T-helper 1 cell treated with Interleukin-12 subunit alpha and Interleukin-12 subunit beta and Interleukin-4 antibody, amounts not matched to agents 30 μg/mL and 1 μg/mL, for 36 hours (primary cell): ENCODE measurements around the gene FST.
A peak's percentile ranks its signal among the peaks of the same experiment; 100 is the strongest.

ENCODE experiments used
- H3K27ac Mint-ChIP-seq: one replicate; pipeline ENCODE4 v1.8.0; 2021; ENCODE audit warnings: mild to moderate bottlenecking, mixed read lengths
- H3K27me3 Mint-ChIP-seq: one replicate; pipeline ENCODE4 v1.8.0; 2021; ENCODE audit warnings: low read depth, mixed read lengths
- H3K36me3 Mint-ChIP-seq: one replicate; pipeline ENCODE4 v1.8.0; 2021; ENCODE audit warnings: low read depth, mixed read lengths
- H3K4me1 Mint-ChIP-seq: one replicate; pipeline ENCODE4 v1.8.0; 2021; ENCODE audit warnings: low read depth, mixed read lengths
- H3K4me3 Mint-ChIP-seq: one replicate; pipeline ENCODE4 v1.8.0; 2021; ENCODE audit warnings: mild to moderate bottlenecking, moderate library complexity, mixed read lengths
- H3K9me3 Mint-ChIP-seq: one replicate; pipeline ENCODE4 v1.8.0; 2021; ENCODE audit warnings: mixed read lengths

FST gene, protein sequence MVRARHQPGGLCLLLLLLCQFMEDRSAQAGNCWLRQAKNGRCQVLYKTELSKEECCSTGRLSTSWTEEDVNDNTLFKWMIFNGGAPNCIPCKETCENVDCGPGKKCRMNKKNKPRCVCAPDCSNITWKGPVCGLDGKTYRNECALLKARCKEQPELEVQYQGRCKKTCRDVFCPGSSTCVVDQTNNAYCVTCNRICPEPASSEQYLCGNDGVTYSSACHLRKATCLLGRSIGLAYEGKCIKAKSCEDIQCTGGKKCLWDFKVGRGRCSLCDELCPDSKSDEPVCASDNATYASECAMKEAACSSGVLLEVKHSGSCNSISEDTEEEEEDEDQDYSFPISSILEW

DNA sequence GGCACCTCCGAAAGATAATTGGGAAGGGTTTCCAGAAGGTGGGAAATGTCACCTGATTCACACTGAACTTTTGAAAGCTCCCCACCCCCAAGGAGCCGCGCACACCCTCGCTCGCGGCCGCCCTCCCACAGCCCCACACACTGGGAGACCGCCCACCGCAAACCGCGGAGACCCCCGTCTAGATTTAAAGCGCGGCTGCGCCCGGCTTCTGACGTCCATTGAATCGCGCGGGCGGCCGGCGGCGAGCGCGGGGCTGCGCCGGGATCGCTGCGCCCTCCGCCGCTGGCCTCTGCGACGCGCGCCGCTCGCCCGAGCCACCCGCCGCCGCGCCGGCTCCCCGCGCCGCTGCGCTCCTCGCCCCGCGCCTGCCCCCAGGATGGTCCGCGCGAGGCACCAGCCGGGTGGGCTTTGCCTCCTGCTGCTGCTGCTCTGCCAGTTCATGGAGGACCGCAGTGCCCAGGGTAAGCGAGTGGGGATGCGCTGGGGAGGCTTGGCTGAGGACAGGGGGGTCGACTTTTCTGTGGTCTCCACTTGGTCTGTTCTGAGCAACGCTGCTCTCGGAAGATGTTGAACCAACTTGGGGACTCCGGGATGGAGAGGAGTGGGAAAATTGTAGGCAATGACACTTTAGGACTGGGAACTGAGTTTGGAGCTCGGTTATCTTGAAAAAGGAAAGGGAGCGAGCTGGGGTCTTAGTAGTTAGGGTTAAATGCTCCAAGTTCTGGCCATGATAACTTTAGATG lies at the start of gene FST:
TSS of gene FST (plus strand) at position 214 of the 743 bp plus-strand sequence. CDS start at position 377, 163 bp downstream.
- Mint-ChIP-seq H3K36me3 (no peaks in the 10 kb centered on the region), H3K4me1 (peaks cover 32% of the 10 kb centered on the region), H3K27me3 (peaks cover 77% of the 10 kb centered on the region), H3K27ac (peak within 1 kb of the TSS; percentile 11), H3K9me3 (no peaks in the 10 kb centered on the region), H3K4me3 (peak within 1 kb of the TSS; percentile 91)

DNA sequence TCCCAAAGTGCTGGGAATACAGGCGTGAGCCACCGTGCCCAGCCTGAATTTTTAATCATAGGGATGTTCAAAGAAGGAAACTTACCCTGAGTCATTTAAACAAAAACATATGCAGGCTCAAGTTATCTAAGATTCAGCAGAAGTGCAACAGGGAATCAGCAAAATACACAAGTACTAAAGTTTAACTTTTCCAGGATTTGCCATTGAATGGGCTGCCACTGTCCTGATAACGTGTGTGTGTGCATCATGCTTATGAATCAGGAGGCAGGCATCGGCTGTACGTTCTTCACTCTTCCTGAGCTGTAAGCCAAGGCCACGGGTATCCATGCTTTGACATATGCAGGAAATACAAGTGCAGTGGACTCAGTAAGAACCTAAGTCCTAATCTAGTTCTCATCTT lies 48.8 kb upstream of the FST start:
- Mint-ChIP-seq H3K9me3 (no peaks in the 10 kb centered on the region), H3K36me3 (no peaks in the 10 kb centered on the region), H3K4me3 (no peak overlapping the region), H3K4me1 (no peaks in the 10 kb centered on the region), H3K27ac (no peak overlapping the region), H3K27me3 (peaks cover 10% of the 10 kb centered on the region)

DNA sequence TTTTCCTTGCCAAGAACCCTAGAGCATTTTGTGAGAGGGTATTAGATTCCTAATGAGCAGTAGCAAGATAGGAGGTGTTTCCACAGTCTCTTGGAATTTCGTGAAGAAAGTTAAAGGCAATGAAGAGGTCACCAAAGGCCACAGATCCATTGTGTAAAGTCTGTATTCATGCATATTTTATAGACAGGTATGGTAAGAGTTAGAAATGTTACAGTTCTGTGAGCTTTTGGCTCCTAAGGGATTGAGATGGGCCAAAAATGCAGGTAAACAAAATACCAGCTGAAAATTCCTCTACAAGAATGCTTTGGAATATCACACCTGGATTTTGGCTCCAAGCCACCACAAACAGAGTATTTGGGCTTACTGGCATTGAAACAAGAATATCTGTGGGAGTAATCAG lies 47.4 kb upstream of the FST start:
- Mint-ChIP-seq H3K36me3 (no peaks in the 10 kb centered on the region), H3K27me3 (peaks cover 4% of the 10 kb centered on the region), H3K4me1 (no peaks in the 10 kb centered on the region), H3K9me3 (no peaks in the 10 kb centered on the region), H3K4me3 (no peak overlapping the region), H3K27ac (no peak overlapping the region)

DNA sequence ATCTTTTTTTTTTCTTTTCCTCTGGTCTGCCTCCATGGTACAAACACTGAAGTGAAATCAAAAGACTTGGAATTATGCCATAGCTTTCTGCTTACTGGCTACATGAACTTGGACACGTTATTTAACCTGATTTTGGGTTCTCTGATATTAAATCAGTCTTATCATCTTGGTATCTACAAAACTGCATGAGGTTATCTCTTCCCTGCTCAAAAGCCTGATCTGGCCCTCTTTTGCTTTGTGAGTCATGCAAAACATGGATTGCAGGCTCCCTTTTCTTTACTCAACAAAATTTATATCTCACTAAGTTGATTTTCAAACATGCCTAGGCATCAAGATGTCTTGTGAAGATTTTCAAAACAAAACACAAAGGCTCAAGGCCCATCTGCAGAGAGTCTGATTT lies 45.9 kb upstream of the FST start:
- Mint-ChIP-seq H3K27me3 (no peaks in the 10 kb centered on the region), H3K36me3 (no peaks in the 10 kb centered on the region), H3K4me1 (no peaks in the 10 kb centered on the region), H3K9me3 (no peaks in the 10 kb centered on the region), H3K27ac (no peak overlapping the region), H3K4me3 (no peak overlapping the region)

DNA sequence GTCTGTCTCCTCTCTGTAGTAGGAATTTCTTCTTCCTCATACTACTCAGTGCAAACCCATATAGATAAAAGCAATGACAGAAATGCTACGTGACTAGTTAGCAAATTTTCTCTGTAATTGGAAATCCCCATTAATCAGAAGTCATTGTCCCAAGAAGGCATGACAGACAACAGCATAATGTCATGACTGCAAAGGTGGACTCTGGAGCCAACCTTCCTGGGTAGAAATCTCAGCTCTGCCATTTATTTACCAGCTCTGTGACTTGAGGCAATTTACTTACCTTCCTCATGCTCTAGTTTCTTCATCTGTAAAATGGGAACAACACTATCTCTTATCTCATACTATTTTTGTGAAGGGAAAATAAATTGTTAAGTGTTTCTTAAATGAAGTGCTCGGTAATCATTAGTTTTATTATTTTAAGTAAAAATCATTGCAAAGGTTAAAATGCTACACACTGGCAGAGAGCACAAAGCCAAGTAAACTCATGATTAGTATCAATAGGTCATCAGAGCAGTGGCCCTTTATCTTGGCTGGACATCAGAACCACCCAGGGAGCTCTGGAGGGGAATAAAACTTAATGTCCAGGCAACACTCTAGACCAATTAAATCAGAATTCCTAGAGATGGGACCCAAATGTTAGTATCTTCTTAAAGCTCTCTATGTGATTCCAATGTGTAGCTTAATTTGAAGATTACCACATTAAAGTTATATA lies 43.8 kb upstream of the FST start:
- Mint-ChIP-seq H3K4me1 (no peaks in the 10 kb centered on the region), H3K27ac (no peak overlapping the region), H3K36me3 (no peaks in the 10 kb centered on the region), H3K27me3 (no peaks in the 10 kb centered on the region), H3K4me3 (no peak overlapping the region), H3K9me3 (no peaks in the 10 kb centered on the region)

DNA sequence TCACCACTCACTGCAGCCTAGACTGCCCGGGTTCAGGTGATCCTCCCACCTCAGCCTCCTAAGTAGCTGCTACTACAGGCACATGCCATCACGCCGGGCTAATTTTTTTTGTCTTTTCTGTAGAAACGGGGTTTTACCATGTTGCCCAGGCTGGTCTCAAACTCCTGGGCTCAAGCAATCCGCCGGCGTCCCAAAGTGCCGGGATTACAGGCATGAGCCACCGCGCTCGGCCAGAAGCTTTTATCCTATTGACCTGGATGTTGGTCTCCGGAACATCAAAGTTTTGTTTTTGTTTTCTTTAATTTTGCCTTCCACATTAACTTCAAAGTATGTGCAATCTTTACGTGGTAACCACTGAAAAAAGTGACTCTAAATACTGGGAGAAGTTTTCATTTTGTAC lies 42.4 kb upstream of the FST start:
- Mint-ChIP-seq H3K36me3 (no peaks in the 10 kb centered on the region), H3K9me3 (no peaks in the 10 kb centered on the region), H3K27me3 (no peaks in the 10 kb centered on the region), H3K4me1 (no peaks in the 10 kb centered on the region), H3K27ac (no peak overlapping the region), H3K4me3 (no peak overlapping the region)

DNA sequence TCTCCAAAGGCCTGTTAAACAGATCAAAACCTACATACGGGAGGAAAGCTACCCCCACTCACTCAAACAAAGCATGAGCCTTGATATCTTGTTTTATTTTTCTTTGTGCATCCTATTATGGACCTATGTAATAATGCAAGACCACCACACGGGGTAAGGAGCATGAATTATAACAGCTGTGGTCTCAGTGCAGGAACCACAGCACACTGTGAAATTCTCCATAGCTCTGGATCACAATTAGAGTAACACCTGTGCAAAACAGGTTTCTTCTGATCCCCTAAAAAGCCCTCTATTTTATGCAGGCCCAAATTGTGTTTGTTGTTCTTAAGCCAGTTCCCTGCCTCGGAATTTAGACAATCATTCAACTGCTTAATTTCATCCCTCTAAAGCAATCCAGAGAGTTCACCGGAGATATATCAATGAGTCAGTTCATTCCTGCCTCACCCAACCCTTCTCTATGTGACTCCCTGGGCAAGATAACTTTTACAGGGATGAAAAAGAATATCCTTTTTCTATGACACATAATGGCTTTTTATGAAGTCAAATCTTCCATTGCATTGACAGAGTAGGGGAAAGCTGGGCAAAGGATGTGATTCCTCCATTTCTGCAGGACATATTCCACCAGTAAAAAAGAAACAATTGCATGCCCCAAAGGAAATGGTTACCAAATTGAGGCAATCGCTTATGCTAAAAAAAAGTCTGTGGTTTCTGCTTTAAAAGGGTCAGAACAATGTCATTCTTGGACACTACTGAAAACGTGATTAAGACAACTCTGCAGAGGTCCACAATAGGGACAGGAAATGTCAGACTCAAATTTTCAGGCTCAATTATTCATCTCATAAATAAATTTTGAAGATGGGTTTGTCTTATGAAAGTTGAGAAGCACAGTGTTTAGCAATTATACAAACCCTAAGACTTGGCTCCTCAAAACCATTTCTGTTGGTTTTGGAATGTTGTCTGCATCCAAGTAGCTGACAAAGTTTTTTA lies 41.6 kb upstream of the FST start:
- Mint-ChIP-seq H3K27me3 (no peaks in the 10 kb centered on the region), H3K9me3 (no peaks in the 10 kb centered on the region), H3K27ac (no peak overlapping the region), H3K36me3 (no peaks in the 10 kb centered on the region), H3K4me3 (no peak overlapping the region), H3K4me1 (no peaks in the 10 kb centered on the region)

DNA sequence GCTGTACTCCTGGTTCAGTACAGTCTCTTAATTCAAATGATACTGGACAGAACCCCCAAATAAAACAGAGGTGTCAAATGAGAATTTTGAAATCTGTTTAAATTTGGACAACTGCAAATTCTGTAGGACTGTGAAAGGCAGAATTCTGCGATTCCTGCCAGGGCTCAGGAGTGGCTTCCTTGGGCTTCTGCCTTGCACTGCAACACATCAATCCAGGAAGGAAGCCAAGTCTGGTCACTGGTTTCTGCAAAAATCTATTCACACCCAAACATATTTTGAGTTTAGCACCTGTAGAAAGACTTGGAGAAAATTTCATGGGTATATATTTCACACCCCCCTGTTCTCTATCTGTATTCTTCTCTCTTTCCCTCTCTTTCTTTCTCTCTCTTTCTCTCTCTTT lies 37.5 kb upstream of the FST start:
- H3K36me3 Mint-ChIP-seq = no peaks in the 10 kb centered on the region
- H3K9me3 Mint-ChIP-seq = no peaks in the 10 kb centered on the region
- H3K27ac Mint-ChIP-seq = no peak overlapping the region
- H3K27me3 Mint-ChIP-seq = peaks cover 4% of the 10 kb centered on the region
- no peaks in the 10 kb centered on the region for H3K4me1 Mint-ChIP-seq
- H3K4me3 Mint-ChIP-seq = no peak overlapping the region

DNA sequence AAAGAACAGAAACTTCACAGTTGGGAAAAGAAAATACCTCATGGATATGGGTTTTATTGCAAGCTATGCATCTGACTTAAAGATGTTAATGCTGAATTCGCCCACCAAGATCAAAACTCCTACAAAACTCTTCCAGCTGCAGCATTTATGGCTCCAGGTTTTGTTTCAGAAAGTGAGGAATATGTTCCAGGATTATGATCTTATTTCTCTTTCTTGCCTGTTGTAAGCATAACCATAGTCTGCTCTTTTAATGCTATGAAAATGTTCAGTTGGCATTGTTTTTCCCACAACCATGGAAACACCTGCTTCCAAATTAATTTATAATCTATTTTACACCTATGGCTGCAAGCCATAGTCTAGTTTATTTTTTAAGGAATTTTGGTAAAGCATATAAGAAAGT lies 34.9 kb upstream of the FST start:
- Mint-ChIP-seq H3K27me3 (peaks cover 4% of the 10 kb centered on the region), H3K27ac (no peak overlapping the region), H3K9me3 (no peaks in the 10 kb centered on the region), H3K4me3 (no peak overlapping the region), H3K4me1 (no peaks in the 10 kb centered on the region), H3K36me3 (no peaks in the 10 kb centered on the region)

DNA sequence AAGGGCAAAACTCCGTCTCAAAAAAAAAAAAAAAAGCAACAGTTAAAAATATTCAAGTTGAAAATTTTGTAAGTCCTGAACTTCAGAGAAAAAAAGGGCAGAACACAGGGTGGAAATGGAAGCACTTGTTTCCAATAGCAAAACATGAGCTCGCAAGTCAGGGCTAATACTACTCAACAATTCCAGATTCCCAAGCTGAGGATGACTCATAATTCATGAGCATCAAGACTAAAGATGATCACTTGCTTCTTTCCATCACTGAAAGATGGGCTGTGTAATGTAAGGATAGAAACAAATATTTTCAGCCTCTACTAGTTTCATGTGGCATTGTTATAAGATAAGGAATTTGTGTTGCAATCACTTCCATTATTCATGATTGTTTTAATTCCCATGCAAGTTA lies 33.5 kb upstream of the FST start:
- H3K27ac Mint-ChIP-seq = no peak overlapping the region
- no peaks in the 10 kb centered on the region for H3K4me1 Mint-ChIP-seq
- no peaks in the 10 kb centered on the region for H3K9me3 Mint-ChIP-seq
- no peaks in the 10 kb centered on the region for H3K36me3 Mint-ChIP-seq
- peaks cover 4% of the 10 kb centered on the region for H3K27me3 Mint-ChIP-seq
- no peak overlapping the region for H3K4me3 Mint-ChIP-seq

DNA sequence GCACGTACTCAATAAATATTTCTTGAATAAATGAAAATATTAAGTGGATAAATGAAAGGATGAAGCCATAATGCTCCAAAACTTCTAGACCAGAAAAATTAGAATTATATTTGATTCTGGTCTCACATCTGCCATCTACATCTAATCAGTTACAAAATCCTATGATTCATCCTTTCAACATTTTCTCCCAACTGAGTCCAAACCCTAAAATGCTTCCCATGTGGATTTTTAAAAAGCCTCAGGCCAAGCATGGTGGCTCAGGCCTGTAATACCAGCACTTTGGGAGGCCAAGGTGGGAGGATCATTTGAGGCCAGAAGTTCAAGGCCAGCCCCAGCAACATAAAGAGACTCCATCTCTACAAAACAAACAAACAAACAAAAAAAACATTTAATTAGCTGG lies 31.6 kb upstream of the FST start:
- Mint-ChIP-seq H3K4me1 (no peaks in the 10 kb centered on the region), H3K9me3 (no peaks in the 10 kb centered on the region), H3K27ac (no peak overlapping the region), H3K4me3 (no peak overlapping the region), H3K27me3 (peaks cover 4% of the 10 kb centered on the region), H3K36me3 (no peaks in the 10 kb centered on the region)

DNA sequence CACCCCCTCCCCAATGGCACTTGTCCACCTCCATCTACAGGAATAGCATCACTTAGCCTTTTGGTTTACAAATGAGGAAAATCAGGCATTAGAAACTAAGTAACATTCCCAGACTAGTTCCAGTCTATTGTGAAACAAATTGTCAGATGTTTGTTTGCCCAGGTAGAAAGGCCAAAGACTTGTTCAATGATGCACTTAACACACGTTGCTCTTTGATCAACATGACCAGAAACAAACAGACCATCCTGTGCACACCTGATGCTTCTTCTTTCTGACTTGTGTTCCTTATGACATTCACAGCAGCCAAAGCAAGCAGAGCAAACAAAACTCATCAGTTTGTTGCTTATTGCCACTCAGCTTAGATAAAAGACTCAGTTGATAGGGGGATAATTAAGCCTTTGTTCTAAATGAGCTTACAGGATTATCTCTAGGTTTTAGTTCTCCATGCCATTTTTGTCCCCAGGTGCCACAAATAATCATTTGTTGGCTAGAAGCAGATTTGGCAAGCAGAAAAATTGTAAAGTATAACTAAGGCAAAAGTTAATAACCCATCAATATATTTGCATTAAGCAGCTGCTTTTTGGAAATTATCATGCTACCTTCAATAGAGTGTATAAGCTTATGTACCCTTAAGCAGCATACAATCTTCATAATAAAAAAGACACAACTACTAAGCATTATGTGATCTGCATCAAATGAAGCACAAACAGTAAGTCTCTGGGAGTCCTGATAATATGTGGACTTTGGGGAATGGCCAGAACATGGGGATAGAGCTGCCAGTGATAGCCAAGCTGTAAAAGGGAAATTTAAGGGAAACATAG lies 26.3 kb upstream of the FST start:
- Mint-ChIP-seq H3K4me1 (no peaks in the 10 kb centered on the region), H3K9me3 (no peaks in the 10 kb centered on the region), H3K27me3 (no peaks in the 10 kb centered on the region), H3K4me3 (no peak overlapping the region), H3K36me3 (no peaks in the 10 kb centered on the region), H3K27ac (no peak overlapping the region)

DNA sequence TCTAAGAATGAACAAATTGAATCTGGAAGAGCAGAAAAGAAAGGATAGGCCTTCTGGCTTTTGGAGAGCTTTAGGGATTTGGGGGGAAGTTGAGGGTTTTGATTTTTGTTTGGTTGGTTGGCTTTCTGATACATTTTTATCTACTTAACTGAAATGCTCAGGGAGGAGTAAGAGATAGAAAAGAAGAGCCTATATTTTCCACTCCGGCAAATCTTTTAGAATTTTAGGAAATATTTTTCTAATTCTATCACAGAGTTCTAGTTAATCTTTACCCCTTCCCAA lies 25.8 kb upstream of the FST start:
- Mint-ChIP-seq H3K4me3 (no peak overlapping the region), H3K27ac (no peak overlapping the region), H3K9me3 (no peaks in the 10 kb centered on the region), H3K27me3 (no peaks in the 10 kb centered on the region), H3K4me1 (no peaks in the 10 kb centered on the region), H3K36me3 (no peaks in the 10 kb centered on the region)
